Ishikawa (cell line): ENCODE results near the gene ACOT8.

Experiments
- CEBPB ChIP-seq: IDR thresholded peaks from 2 replicates; pipeline ENCODE4 v1.6.1; 2012
- EGR1 ChIP-seq: IDR thresholded peaks from 2 replicates; pipeline ENCODE4 v1.6.1; 2012
- EP300 ChIP-seq: IDR thresholded peaks from 2 replicates; pipeline ENCODE4 v1.6.1; 2012; ENCODE audit warnings: borderline replicate concordance
- FOXM1 ChIP-seq: IDR thresholded peaks from 2 replicates; pipeline ENCODE4 v1.6.1; 2012; ENCODE audit warnings: low read depth, borderline replicate concordance
- NFIC ChIP-seq: IDR thresholded peaks from 2 replicates; pipeline ENCODE4 v1.6.1; 2012
- RAD21 ChIP-seq: IDR thresholded peaks from 2 replicates; pipeline ENCODE4 v1.6.1; 2012; ENCODE audit warnings: low read depth
- TAF1 ChIP-seq: IDR thresholded peaks from 2 replicates; pipeline ENCODE4 v1.6.1; 2012; ENCODE audit warnings: low read depth, mild to moderate bottlenecking
- TCF12 ChIP-seq: IDR thresholded peaks from 2 replicates; pipeline ENCODE4 v1.6.1; 2012; ENCODE audit warnings: low read depth
- TEAD4 ChIP-seq: IDR thresholded peaks from 2 replicates; pipeline ENCODE4 v1.6.1; 2012
- YY1 ChIP-seq: IDR thresholded peaks from 2 replicates; pipeline ENCODE4 v1.6.1; 2012; ENCODE audit warnings: low read depth
- ZBTB7A ChIP-seq: IDR thresholded peaks from 2 replicates; pipeline ENCODE4 v1.6.1; 2012; ENCODE audit warnings: low read depth
- TF ChIP-seq, protein P1 (sequence below): IDR thresholded peaks from 2 replicates; pipeline ENCODE4 v1.6.1; 2012
- TF ChIP-seq, protein P2 (sequence below): IDR thresholded peaks from 2 replicates; pipeline ENCODE4 v1.6.1; 2012; ENCODE audit warnings: low read depth, mild to moderate bottlenecking
- TF ChIP-seq, protein P3 (sequence below): IDR thresholded peaks from 2 replicates; pipeline ENCODE4 v1.6.1; 2012

The ACOT8 gene

DNA sequence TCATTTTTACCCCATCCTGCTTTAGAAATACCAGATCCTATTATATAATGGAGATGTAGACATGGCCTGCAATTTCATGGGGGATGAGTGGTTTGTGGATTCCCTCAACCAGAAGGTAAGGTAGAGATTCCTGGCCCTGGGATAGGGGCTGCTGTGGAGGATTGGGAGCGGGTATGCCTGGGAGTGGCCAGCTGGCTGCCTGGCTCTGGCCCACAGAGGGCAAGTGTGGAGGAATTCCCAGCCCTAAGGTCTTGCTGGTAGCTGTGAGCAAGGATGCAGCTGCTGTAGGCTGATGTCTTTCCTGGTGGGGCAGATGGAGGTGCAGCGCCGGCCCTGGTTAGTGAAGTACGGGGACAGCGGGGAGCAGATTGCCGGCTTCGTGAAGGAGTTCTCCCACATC, 40.5 kb upstream of the ACOT8 start:
- TF ChIP-seq, protein P1, sequence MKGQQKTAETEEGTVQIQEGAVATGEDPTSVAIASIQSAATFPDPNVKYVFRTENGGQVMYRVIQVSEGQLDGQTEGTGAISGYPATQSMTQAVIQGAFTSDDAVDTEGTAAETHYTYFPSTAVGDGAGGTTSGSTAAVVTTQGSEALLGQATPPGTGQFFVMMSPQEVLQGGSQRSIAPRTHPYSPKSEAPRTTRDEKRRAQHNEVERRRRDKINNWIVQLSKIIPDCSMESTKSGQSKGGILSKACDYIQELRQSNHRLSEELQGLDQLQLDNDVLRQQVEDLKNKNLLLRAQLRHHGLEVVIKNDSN, result no peak
- TF ChIP-seq TCF12, result no peak
- no peak for TF ChIP-seq FOXM1
- TF ChIP-seq CEBPB, result no peak
- no peak for TF ChIP-seq RAD21
- TF ChIP-seq NFIC, result no peak
- no peak for TF ChIP-seq TEAD4
- TF ChIP-seq YY1, result no peak
- TF ChIP-seq, protein P2, sequence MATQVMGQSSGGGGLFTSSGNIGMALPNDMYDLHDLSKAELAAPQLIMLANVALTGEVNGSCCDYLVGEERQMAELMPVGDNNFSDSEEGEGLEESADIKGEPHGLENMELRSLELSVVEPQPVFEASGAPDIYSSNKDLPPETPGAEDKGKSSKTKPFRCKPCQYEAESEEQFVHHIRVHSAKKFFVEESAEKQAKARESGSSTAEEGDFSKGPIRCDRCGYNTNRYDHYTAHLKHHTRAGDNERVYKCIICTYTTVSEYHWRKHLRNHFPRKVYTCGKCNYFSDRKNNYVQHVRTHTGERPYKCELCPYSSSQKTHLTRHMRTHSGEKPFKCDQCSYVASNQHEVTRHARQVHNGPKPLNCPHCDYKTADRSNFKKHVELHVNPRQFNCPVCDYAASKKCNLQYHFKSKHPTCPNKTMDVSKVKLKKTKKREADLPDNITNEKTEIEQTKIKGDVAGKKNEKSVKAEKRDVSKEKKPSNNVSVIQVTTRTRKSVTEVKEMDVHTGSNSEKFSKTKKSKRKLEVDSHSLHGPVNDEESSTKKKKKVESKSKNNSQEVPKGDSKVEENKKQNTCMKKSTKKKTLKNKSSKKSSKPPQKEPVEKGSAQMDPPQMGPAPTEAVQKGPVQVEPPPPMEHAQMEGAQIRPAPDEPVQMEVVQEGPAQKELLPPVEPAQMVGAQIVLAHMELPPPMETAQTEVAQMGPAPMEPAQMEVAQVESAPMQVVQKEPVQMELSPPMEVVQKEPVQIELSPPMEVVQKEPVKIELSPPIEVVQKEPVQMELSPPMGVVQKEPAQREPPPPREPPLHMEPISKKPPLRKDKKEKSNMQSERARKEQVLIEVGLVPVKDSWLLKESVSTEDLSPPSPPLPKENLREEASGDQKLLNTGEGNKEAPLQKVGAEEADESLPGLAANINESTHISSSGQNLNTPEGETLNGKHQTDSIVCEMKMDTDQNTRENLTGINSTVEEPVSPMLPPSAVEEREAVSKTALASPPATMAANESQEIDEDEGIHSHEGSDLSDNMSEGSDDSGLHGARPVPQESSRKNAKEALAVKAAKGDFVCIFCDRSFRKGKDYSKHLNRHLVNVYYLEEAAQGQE, result no peak
- TF ChIP-seq TAF1, result no peak
- no peak for TF ChIP-seq ZBTB7A

DNA sequence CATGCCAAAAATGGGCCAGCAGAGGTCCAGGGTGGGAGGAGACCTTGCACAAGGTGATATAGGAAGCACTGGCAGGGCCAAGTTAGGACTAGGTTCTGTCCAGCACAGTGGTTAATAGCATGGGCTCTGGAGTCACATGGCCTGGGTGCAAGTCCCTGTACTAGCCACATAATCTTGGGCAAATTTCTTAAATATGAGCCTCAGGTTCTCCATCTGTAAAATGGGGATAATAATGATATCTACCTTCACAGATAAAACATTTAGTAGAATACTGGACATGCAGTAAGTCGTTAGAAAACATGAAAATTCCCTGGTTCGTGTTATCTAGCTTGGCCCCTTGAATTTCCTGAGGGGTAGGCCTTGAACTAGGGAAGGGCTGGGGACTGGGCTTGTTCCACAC, 40.1 kb upstream of the ACOT8 start:
- TF ChIP-seq FOXM1 (no peak), ZBTB7A (no peak), EP300 (no peak), CEBPB (no peak), RAD21 (no peak), EGR1 (no peak), TEAD4 (no peak), YY1 (no peak), TCF12 (no peak)
- TF ChIP-seq, protein P3, sequence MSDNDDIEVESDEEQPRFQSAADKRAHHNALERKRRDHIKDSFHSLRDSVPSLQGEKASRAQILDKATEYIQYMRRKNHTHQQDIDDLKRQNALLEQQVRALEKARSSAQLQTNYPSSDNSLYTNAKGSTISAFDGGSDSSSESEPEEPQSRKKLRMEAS, result no peak
- TF ChIP-seq, protein P2, result no peak
- TF ChIP-seq, protein P1, result no peak

DNA sequence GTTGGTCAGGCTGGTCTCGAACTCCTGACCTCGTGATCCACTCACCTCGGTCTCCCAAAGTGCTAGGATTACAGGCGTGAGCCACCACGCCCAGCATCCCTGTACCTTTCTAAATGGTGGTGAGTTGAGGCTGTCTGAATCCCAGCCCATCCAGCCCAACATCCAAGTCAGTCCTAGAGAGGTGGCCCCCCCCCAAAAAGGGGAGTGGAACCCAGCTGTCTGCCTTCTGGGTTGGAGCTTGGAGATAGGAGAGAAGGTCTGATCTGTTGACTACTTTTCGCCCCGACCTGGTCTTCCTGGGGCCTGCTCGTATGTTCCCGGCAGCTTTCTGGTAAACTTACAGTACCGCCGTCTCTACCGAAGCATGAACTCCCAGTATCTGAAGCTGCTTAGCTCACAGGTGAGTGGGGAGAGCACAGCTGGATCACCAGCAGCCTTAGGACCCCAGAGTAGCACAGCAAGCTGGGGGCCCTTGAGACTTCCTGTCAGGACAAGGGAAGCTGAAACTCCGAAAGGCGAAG, 39.5 kb upstream of the ACOT8 start:
- TF ChIP-seq, protein P3, result no peak
- TF ChIP-seq TAF1 (no peak), TEAD4 (no peak), EGR1 (no peak), RAD21 (no peak), NFIC (no peak), CEBPB (no peak), FOXM1 (no peak), EP300 (no peak), YY1 (no peak)
- TF ChIP-seq, protein P1, result no peak
- TF ChIP-seq, protein P2, result no peak

DNA sequence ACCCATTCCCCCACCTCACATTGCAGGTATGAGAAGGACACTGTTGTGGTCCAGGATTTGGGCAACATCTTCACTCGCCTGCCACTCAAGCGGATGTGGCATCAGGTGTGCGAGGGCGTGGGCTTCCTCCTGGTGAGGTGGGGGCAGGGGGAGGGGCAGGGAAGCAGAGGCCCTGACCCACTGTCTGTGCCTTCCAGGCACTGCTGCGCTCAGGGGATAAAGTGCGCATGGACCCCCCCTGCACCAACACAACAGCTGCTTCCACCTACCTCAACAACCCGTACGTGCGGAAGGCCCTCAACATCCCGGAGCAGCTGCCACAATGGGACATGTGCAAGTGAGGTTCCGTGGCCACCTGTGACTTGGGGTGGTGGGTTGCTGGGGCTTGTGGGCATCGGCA, 37.6 kb upstream of the ACOT8 start:
- no peak for TF ChIP-seq NFIC
- no peak for TF ChIP-seq RAD21
- no peak for TF ChIP-seq FOXM1
- no peak for TF ChIP-seq YY1
- no peak for TF ChIP-seq TCF12
- no peak for TF ChIP-seq EP300
- TF ChIP-seq, protein P1, result no peak
- TF ChIP-seq CEBPB, result no peak
